H1 (cell line): ENCODE results near the gene TSPOAP1. TPM values are rescaled to one million over a fixed set of nuclear protein-coding genes. Genes with fewer than 3 reads are reported as not detected.

Experiments used
- CTCF ChIA-PET: fragments of 300-600 bp; sonication (Branson Sonifier 250); formaldehyde crosslinking; loops from one replicate; lab custom pipeline; 2021; ENCODE audit not compliant: partially characterized antibody; lab: Charles Lee
- POLR2A ChIA-PET: fragments of 300-600 bp; sonication (Branson Sonifier 250); formaldehyde crosslinking; loops from one replicate; lab custom pipeline; 2021; ENCODE audit warnings: inconsistent platforms; ENCODE audit not compliant: partially characterized antibody; lab: Charles Lee
- DNase-seq, 2 experiments: peaks; one replicate each; pipeline versions ENCODE4 v3.0.0 to v3.0.0-alpha.2; 2010 to 2022; ENCODE audit warnings: low spot score in 2 of 2, low read depth in 1 of 2, mixed read lengths in 1 of 2
- FAIRE-seq: peaks from 2 replicates; lab custom pipeline; 2011; peaks lifted over from hg19 to GRCh38; lab: Jason Lieb, UNC
- H2AFZ ChIP-seq: 2 replicates; pipeline ENCODE4 v1.8.1; 2012; ENCODE audit warnings: low read length, inconsistent platforms
- H2AK5ac ChIP-seq: 2 replicates; pipeline ENCODE4 v1.6.1; 2013; ENCODE audit warnings: low read depth, low read length
- H2BK120ac ChIP-seq: replicated peaks from 2 replicates; pipeline ENCODE3; 2013; ENCODE audit warnings: low read depth, low read length, inconsistent platforms
- H2BK12ac ChIP-seq: 2 replicates; pipeline ENCODE4 v1.6.1; 2013; ENCODE audit warnings: low read depth, low read length
- H2BK15ac ChIP-seq: 2 replicates; pipeline ENCODE4 v1.6.1; 2013; ENCODE audit warnings: low read length
- H2BK20ac ChIP-seq: 2 replicates; pipeline ENCODE4 v1.6.1; 2013; ENCODE audit warnings: low read length
- H2BK5ac ChIP-seq: 2 replicates; pipeline ENCODE4 v1.6.1; 2013; ENCODE audit warnings: low read depth, low read length
- H3K14ac ChIP-seq: 2 replicates; pipeline ENCODE4 v1.6.1; 2013; ENCODE audit warnings: inconsistent platforms; ENCODE audit not compliant: insufficient read length
- H3K18ac ChIP-seq: 2 replicates; pipeline ENCODE4 v1.6.1; 2013; ENCODE audit warnings: low read length; ENCODE audit errors: extremely low read depth
- H3K23ac ChIP-seq: 2 replicates; pipeline ENCODE4 v1.6.1; 2013; ENCODE audit warnings: inconsistent platforms; ENCODE audit not compliant: insufficient read length
- H3K23me2 ChIP-seq: 2 replicates; pipeline ENCODE4 v1.6.1; 2013; ENCODE audit warnings: low read depth, low read length
- H3K27ac ChIP-seq: 2 replicates; pipeline ENCODE4 v1.6.1; 2011; ENCODE audit warnings: low read depth, low read length, inconsistent platforms
- H3K27me3 ChIP-seq, 4 experiments: replicated peaks in 1 of 4; 1 replicate in 1 of 4; 2 replicates in 3 of 4; pipeline versions ENCODE4 v1.6.1 to v1.8.1; 2011 to 2013; ENCODE audit warnings: low read length in 3 of 4, mild to moderate bottlenecking in 3 of 4, inconsistent platforms in 2 of 4, mixed read lengths in 2 of 4, moderate library complexity in 1 of 4; ENCODE audit not compliant: control insufficient read depth in 3 of 4, insufficient read depth in 3 of 4; ENCODE audit errors: extremely low read depth in 1 of 4
- H3K36me3 ChIP-seq, 4 experiments: 2 replicates each; pipeline versions ENCODE4 v1.6.1 to v1.8.1; 2011 to 2013; ENCODE audit warnings: mild to moderate bottlenecking in 4 of 4, low read length in 3 of 4, moderate library complexity in 2 of 4, control low read depth in 1 of 4, inconsistent platforms in 1 of 4; ENCODE audit not compliant: insufficient read depth in 4 of 4, control insufficient read depth in 2 of 4
- H3K4ac ChIP-seq: replicated peaks from 2 replicates; pipeline ENCODE3; 2013; ENCODE audit warnings: low read length, low read depth, mixed read lengths, inconsistent platforms; ENCODE audit not compliant: insufficient read length
- H3K4me1 ChIP-seq, 4 experiments: replicated peaks in 1 of 4; 1 replicate in 1 of 4; 2 replicates in 3 of 4; pipeline versions ENCODE4 v1.6.1 to v1.8.1; 2011 to 2013; ENCODE audit warnings: low read length in 3 of 4, inconsistent platforms in 2 of 4, mixed read lengths in 1 of 4; ENCODE audit not compliant: insufficient read depth in 4 of 4, control insufficient read depth in 3 of 4
- H3K4me2 ChIP-seq, 2 experiments: 2 replicates each; pipeline versions ENCODE4 v1.6.1 to v1.8.1; 2011 to 2013; ENCODE audit warnings: low read depth in 2 of 2, low read length in 2 of 2, control low read depth in 1 of 2, inconsistent platforms in 1 of 2, mild to moderate bottlenecking in 1 of 2; ENCODE audit not compliant: insufficient read depth in 1 of 2
- H3K4me3 ChIP-seq, 4 experiments: fragments of 200-600, 300-600 bp in 1 of 4; sonication (generic), shearing (Covaris generic), sonication (Bioruptor Twin) in 1 of 4; 2 replicates each; pipeline versions ENCODE4 v1.5.1 to v1.8.1; 2011 to 2016; ENCODE audit warnings: low read length in 4 of 4, low read depth in 3 of 4, control low read depth in 2 of 4, inconsistent platforms in 2 of 4, mild to moderate bottlenecking in 2 of 4, mixed read lengths in 1 of 4, moderate library complexity in 1 of 4; ENCODE audit not compliant: insufficient read depth in 2 of 4; ENCODE audit errors: extremely low read depth in 1 of 4
- H3K56ac ChIP-seq: replicated peaks from 2 replicates; pipeline ENCODE3; 2013; ENCODE audit warnings: low read depth, mild to moderate bottlenecking, mixed read lengths, low read length, inconsistent platforms; ENCODE audit not compliant: insufficient read length
- H3K79me1 ChIP-seq: 2 replicates; pipeline ENCODE4 v1.6.1; 2013; ENCODE audit warnings: low read depth, low read length, control low read depth
- H3K79me2 ChIP-seq, 2 experiments: 2 replicates each; pipeline versions ENCODE4 v1.6.1 to v1.8.1; 2012 to 2013; ENCODE audit warnings: low read length in 2 of 2, mild to moderate bottlenecking in 2 of 2, inconsistent platforms in 1 of 2; ENCODE audit not compliant: insufficient read depth in 2 of 2, control insufficient read depth in 1 of 2
- H3K9ac ChIP-seq, 4 experiments: replicated peaks in 1 of 4; 1 replicate in 1 of 4; 2 replicates in 3 of 4; pipeline versions ENCODE4 v1.6.1 to v1.8.1; 2011 to 2013; ENCODE audit warnings: low read depth in 3 of 4, low read length in 3 of 4, control low read depth in 2 of 4, mild to moderate bottlenecking in 2 of 4, moderate library complexity in 2 of 4, inconsistent platforms in 1 of 4; ENCODE audit errors: extremely low read depth in 1 of 4
- H3K9me3 ChIP-seq, 2 experiments: 2 replicates each; pipeline versions ENCODE4 v1.6.1 to v1.8.1; 2012 to 2013; ENCODE audit warnings: mild to moderate bottlenecking in 2 of 2, moderate library complexity in 2 of 2, control low read depth in 1 of 2, inconsistent platforms in 1 of 2, low read depth in 1 of 2, low read length in 1 of 2, mixed read lengths in 1 of 2; ENCODE audit not compliant: insufficient read depth in 2 of 2
- H4K20me1 ChIP-seq, 2 experiments: replicated peaks in 1 of 2; 2 replicates each; pipeline versions ENCODE3 to v1.8.1; 2011 to 2013; ENCODE audit warnings: inconsistent platforms in 2 of 2, low read length in 2 of 2, mild to moderate bottlenecking in 1 of 2; ENCODE audit not compliant: insufficient read depth in 2 of 2, control insufficient read depth in 1 of 2
- H4K5ac ChIP-seq: 2 replicates; pipeline ENCODE4 v1.6.1; 2013; ENCODE audit warnings: low read length, low read depth, mixed read lengths, inconsistent platforms; ENCODE audit not compliant: insufficient read length
- H4K8ac ChIP-seq: 2 replicates; pipeline ENCODE4 v1.8.0; 2013; ENCODE audit warnings: mild to moderate bottlenecking, moderate library complexity, low read length, inconsistent platforms; ENCODE audit not compliant: insufficient read depth; ENCODE audit errors: extremely low read depth
- H4K91ac ChIP-seq: replicated peaks from 2 replicates; pipeline ENCODE3; 2013; ENCODE audit warnings: low read length, mixed read lengths, inconsistent platforms; ENCODE audit not compliant: insufficient read length
- RAD21 ChIP-seq, 2 experiments: IDR thresholded peaks in 1 of 2; conservative IDR thresholded peaks in 1 of 2; 2 replicates each; pipeline ENCODE4 v1.6.1; 2011; ENCODE audit warnings: low read depth in 2 of 2, low read length in 2 of 2, improper control_type of control experiment in 1 of 2, inconsistent platforms in 1 of 2, mild to moderate bottlenecking in 1 of 2, moderate library complexity in 1 of 2
- SIN3A ChIP-seq, 2 experiments: IDR thresholded peaks in 1 of 2; conservative IDR thresholded peaks in 1 of 2; 2 replicates each; pipeline ENCODE4 v1.6.1; 2011 to 2012; ENCODE audit warnings: low read length in 2 of 2, improper control_type of control experiment in 1 of 2, low read depth in 1 of 2, mild to moderate bottlenecking in 1 of 2
- WGBS, 2 experiments: shearing (Covaris generic) in 1 of 2; methylation state at CpG; one replicate each; pipeline versions ENCODE4 v1.1.6 to v1.1.7; 2013 to 2015; ENCODE audit warnings: low lambda C conversion rate in 2 of 2, mixed read lengths in 2 of 2, inconsistent platforms in 1 of 2, low coverage in 1 of 2, missing lambda C conversion rate in 1 of 2; ENCODE audit not compliant: insufficient replicate concordance in 2 of 2, insufficient coverage in 1 of 2, insufficient read length in 1 of 2; ENCODE audit errors: extremely low coverage in 1 of 2, missing lambda C conversion rate in 1 of 2; 5-methylcytosine and 5-hydroxymethylcytosine counted together
- polyA plus RNA-seq, 7 experiments: library from polyadenylated mRNA; depleted of rRNA in 3 of 7; stranded (reverse) in 5 of 7; unstranded in 2 of 7; fragments of >200 nt in 5 of 7; fragments of 200-250 nt in 2 of 7; gene quantifications; 1 replicate in 5 of 7; 2 replicates in 1 of 7; 4 replicates in 1 of 7; pipeline versions ENCODE4 v1.2.1 to v1.2.3, GENCODE V29; 2011 to 2013; ENCODE audit warnings: missing spikeins in 2 of 7, mixed read lengths in 2 of 7
- total RNA-seq: library from RNA; stranded (reverse); fragmentation: NEBNext Ultra II Directional; extraction: Animal tissue kit (Norgen Biotek cat#: 25700); gene quantifications from 2 replicates; pipeline ENCODE4 v1.2.1, GENCODE V29; 2021
- TF ChIP-seq, protein P1 (sequence below), 3 experiments: IDR thresholded peaks; 1 replicate in 2 of 3; 2 replicates in 1 of 3; pipeline versions ENCODE4 v1.5.1 to v1.6.1; 2011; ENCODE audit warnings: low read length in 3 of 3, mild to moderate bottlenecking in 3 of 3, inconsistent platforms in 2 of 3, low read depth in 1 of 3, moderate library complexity in 1 of 3; ENCODE audit not compliant: insufficient read depth in 1 of 3; ENCODE audit errors: control extremely low read depth in 1 of 3
- TF ChIP-seq, protein P2 (sequence below): IDR thresholded peaks from 2 replicates; pipeline ENCODE4 v1.6.1; 2012; ENCODE audit warnings: inconsistent platforms
- TF ChIP-seq, protein P3 (sequence below): IDR thresholded peaks from 2 replicates; pipeline ENCODE4 v1.6.1; 2012; ENCODE audit warnings: inconsistent platforms

TSPOAP1 gene
- total and polyA plus RNA-seq, 2 of the 8 experiments (the other 6 are each of a cell fraction or from before 2014, with no cell fraction given), result 7.6 to 9.2 TPM

DNA sequence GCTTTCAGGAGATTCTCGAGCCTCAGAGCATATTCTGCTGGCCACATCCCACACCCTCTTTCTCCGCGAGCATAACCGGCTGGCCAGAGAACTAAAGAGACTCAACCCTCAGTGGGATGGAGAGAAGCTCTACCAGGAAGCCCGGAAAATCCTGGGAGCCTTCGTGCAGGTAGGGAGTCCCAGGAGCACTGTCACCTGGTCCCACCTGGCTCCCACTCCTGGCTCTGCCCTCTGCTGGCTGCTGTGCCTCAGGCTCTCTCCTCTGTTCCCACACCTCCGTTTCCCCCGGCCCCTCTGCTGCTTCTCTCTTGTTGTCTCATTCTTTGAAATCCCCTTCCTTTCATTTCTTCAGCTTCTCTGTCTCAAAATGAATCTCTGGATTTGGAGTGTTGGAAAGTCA, 73.8 kb downstream of the TSPOAP1 start:
- DNase-seq, result peak in 1 of 2 experiments; percentile 70
- H2BK5ac ChIP-seq, result no peak overlapping the region
- ChIA-PET POLR2A (interaction anchor here (0.6 to 1.2 kb wide), 3 partner anchors 29 to 145 kb away, joined by 3 read pairs; no protein-coding TSS in a partner anchor), CTCF (interaction anchor here (0.8 to 2.7 kb wide), 19 partner anchors 8 to 450 kb away, joined by 3 to 15 read pairs (median 4); partner anchors contain the start of gene MPO)
- no peaks in the 10 kb centered on the region for H3K36me3 ChIP-seq
- H2BK12ac ChIP-seq, result no peak overlapping the region
- H4K8ac ChIP-seq, result no peak overlapping the region
- H2AFZ ChIP-seq, result peak overlapping the region; percentile 99
- H3K27me3 ChIP-seq, result peaks cover 19 to 38% (median 26%) of the 10 kb centered on the region in 4 experiments
- no peak overlapping the region for H3K18ac ChIP-seq
- H3K4ac ChIP-seq, result no peak overlapping the region
- no peak overlapping the region for H2BK120ac ChIP-seq
- no peaks in the 10 kb centered on the region for H3K79me1 ChIP-seq
- no peak overlapping the region for H2BK15ac ChIP-seq
- no peak for FAIRE-seq
- H3K9me3 ChIP-seq, result peaks cover 7 to 8% of the 10 kb centered on the region in 2 experiments; a peak in 3 of 4 replicates
- WGBS, 2 experiments, result 28% methylated on average over 8 of the region's 8 CpGs; no CpG with 5 or more reads in 1 of the 2 experiments
- no peak overlapping the region for H3K9ac ChIP-seq
- H4K91ac ChIP-seq, result no peak overlapping the region
- H3K14ac ChIP-seq, result no peak overlapping the region
- peak overlapping the region; percentile 30 to 56; a peak in 2 of 4 replicates for H3K4me2 ChIP-seq
- H2BK20ac ChIP-seq, result no peak overlapping the region
- no peak overlapping the region for H3K56ac ChIP-seq
- no peaks in the 10 kb centered on the region for H3K79me2 ChIP-seq
- H4K5ac ChIP-seq, result no peak overlapping the region
- peak overlapping the region in 1 of 4 experiments; percentile 43; a peak in 2 of 8 replicates for H3K4me3 ChIP-seq
- no peak overlapping the region for H3K27ac ChIP-seq
- no peaks in the 10 kb centered on the region for H3K23me2 ChIP-seq
- TF ChIP-seq, protein P1, sequence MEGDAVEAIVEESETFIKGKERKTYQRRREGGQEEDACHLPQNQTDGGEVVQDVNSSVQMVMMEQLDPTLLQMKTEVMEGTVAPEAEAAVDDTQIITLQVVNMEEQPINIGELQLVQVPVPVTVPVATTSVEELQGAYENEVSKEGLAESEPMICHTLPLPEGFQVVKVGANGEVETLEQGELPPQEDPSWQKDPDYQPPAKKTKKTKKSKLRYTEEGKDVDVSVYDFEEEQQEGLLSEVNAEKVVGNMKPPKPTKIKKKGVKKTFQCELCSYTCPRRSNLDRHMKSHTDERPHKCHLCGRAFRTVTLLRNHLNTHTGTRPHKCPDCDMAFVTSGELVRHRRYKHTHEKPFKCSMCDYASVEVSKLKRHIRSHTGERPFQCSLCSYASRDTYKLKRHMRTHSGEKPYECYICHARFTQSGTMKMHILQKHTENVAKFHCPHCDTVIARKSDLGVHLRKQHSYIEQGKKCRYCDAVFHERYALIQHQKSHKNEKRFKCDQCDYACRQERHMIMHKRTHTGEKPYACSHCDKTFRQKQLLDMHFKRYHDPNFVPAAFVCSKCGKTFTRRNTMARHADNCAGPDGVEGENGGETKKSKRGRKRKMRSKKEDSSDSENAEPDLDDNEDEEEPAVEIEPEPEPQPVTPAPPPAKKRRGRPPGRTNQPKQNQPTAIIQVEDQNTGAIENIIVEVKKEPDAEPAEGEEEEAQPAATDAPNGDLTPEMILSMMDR (IDR thresholded peaks at IDR 0.05; ENCODE audit: control extremely low read depth in 1 of 3, insufficient read depth in 1 of 3, low read depth in 1 of 3, low read length in 3 of 3), result peak; percentile 74 to 88 (median 78)
- TF ChIP-seq, protein P2, sequence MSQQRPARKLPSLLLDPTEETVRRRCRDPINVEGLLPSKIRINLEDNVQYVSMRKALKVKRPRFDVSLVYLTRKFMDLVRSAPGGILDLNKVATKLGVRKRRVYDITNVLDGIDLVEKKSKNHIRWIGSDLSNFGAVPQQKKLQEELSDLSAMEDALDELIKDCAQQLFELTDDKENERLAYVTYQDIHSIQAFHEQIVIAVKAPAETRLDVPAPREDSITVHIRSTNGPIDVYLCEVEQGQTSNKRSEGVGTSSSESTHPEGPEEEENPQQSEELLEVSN, result peak; percentile 73
- peak; percentile 38 to 58; a peak in 3 of 4 replicates for TF ChIP-seq RAD21 (IDR thresholded peaks at IDR 0.05 in 1 of 2, conservative IDR thresholded peaks at IDR 0.05 in 1 of 2; ENCODE audit: low read depth in 2 of 2, low read length in 2 of 2)
- TF ChIP-seq, protein P3, sequence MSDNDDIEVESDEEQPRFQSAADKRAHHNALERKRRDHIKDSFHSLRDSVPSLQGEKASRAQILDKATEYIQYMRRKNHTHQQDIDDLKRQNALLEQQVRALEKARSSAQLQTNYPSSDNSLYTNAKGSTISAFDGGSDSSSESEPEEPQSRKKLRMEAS, result peak; percentile 84
- no peak for TF ChIP-seq SIN3A (conservative IDR thresholded peaks at IDR 0.05 in 1 of 2, IDR thresholded peaks at IDR 0.05 in 1 of 2; ENCODE audit: low read depth in 1 of 2, low read length in 2 of 2)
- TF ChIP-seq, all 59 proteins: peak for 4
- no peaks in the 10 kb centered on the region for H4K20me1 ChIP-seq
- no peak overlapping the region for H2AK5ac ChIP-seq
- H3K23ac ChIP-seq, result no peak overlapping the region
- no peaks in the 10 kb centered on the region for H3K4me1 ChIP-seq
